Activated CD4-positive, alpha-beta T cell treated with anti-CD3 and anti-CD28 coated beads, Interleukin-2, amount 10 ng/mL, durations not matched to agents 7 days and 5 days (primary cell): ENCODE measurements around the gene TMEM41A. TPM values are rescaled to one million over a fixed set of nuclear protein-coding genes. Genes with fewer than 3 reads are reported as not detected.

Experiments used
- CTCF ChIA-PET: fragments of 350-600 bp; sonication (Branson Sonifier 250); formaldehyde crosslinking; loops from one replicate; lab custom pipeline; 2021; ENCODE audit warnings: antibody characterized with exemption; lab: Charles Lee
- POLR2A ChIA-PET: fragments of 350-600 bp; sonication (Branson Sonifier 250); formaldehyde crosslinking; loops from one replicate; lab custom pipeline; 2021; ENCODE audit warnings: antibody characterized with exemption; lab: Charles Lee
- DNase-seq: peaks from one replicate; pipeline ENCODE4 v3.0.0-alpha.2; 2020
- H3K27ac Mint-ChIP-seq: one replicate; pipeline ENCODE4 v1.8.0; 2021; ENCODE audit warnings: mild to moderate bottlenecking, moderate library complexity, mixed read lengths
- H3K27me3 Mint-ChIP-seq: one replicate; pipeline ENCODE4 v1.8.0; 2021; ENCODE audit warnings: mixed read lengths
- H3K36me3 Mint-ChIP-seq: one replicate; pipeline ENCODE4 v1.8.0; 2021; ENCODE audit warnings: low read depth, mixed read lengths
- H3K4me1 Mint-ChIP-seq: one replicate; pipeline ENCODE4 v1.8.0; 2021; ENCODE audit warnings: mixed read lengths
- H3K4me3 Mint-ChIP-seq: one replicate; pipeline ENCODE4 v1.8.0; 2021; ENCODE audit warnings: mild to moderate bottlenecking, moderate library complexity, mixed read lengths
- H3K9me3 Mint-ChIP-seq: one replicate; pipeline ENCODE4 v1.8.0; 2021; ENCODE audit warnings: mixed read lengths
- total RNA-seq, 2 experiments: library from RNA; stranded (reverse); gene quantifications; one replicate each; pipeline ENCODE4 v1.2.3, GENCODE V29; 2021

Gene TMEM41A
- total RNA-seq, 2 experiments from 2014 or later = 18.5 to 19.7 TPM

GRCh38 chr3:185444329-185444728 is 54.5 kb downstream of the TMEM41A start:
- no peak overlapping the region for H3K4me3 Mint-ChIP-seq
- H3K4me1 Mint-ChIP-seq = no peaks in the 10 kb centered on the region
- no peak overlapping the region for H3K27ac Mint-ChIP-seq
- no peak for DNase-seq
- ChIA-PET POLR2A (no interaction called here), CTCF (no interaction called here)
- peaks cover 2% of the 10 kb centered on the region for H3K27me3 Mint-ChIP-seq
- no peaks in the 10 kb centered on the region for H3K9me3 Mint-ChIP-seq
- no peaks in the 10 kb centered on the region for H3K36me3 Mint-ChIP-seq

- H3K36me3 Mint-ChIP-seq = no peaks in the 10 kb centered on the region
- ChIA-PET POLR2A (no interaction called here), CTCF (no interaction called here)
- no peaks in the 10 kb centered on the region for H3K9me3 Mint-ChIP-seq
- no peak overlapping the region for H3K27ac Mint-ChIP-seq
- H3K4me3 Mint-ChIP-seq = no peak overlapping the region
- H3K27me3 Mint-ChIP-seq = peaks cover 2% of the 10 kb centered on the region
- no peaks in the 10 kb centered on the region for H3K4me1 Mint-ChIP-seq
- no peak for DNase-seq
Measured at GRCh38 chr3:185442031-185442430, 56.8 kb downstream of the TMEM41A start.

- H3K4me1 Mint-ChIP-seq = no peaks in the 10 kb centered on the region
- no peak overlapping the region for H3K4me3 Mint-ChIP-seq
- H3K36me3 Mint-ChIP-seq = no peaks in the 10 kb centered on the region
- ChIA-PET POLR2A (interaction anchor here (0.6 kb wide), 1 partner anchor 91 kb away, joined by 3 read pairs; no protein-coding TSS in a partner anchor), CTCF (interaction anchor here (0.6 kb wide), 1 partner anchor 1683 kb away, joined by 3 read pairs; no protein-coding TSS in a partner anchor)
- DNase-seq = no peak
- H3K27me3 Mint-ChIP-seq = peaks cover 2% of the 10 kb centered on the region
- no peak overlapping the region for H3K27ac Mint-ChIP-seq
- H3K9me3 Mint-ChIP-seq = no peaks in the 10 kb centered on the region
Measured at GRCh38 chr3:185439745-185440466, 58.9 kb downstream of the TMEM41A start.

Other genes with a start within 250 kb of the TMEM41A start
- gene EHHADH, start 245.0 kb downstream of the TMEM41A start, total RNA-seq = 1 to 10 TPM; 2.0 to 2.2 TPM
- 10 to 100 TPM; 10.2 to 13.1 TPM for gene MAP3K13, start 135.9 kb downstream of the TMEM41A start, total RNA-seq
- not detected for gene LIPH, start 53.6 kb upstream of the TMEM41A start, total RNA-seq
- gene SENP2, start 87.3 kb upstream of the TMEM41A start, total RNA-seq = 10 to 100 TPM; 29.7 to 31.2 TPM